HG02763 (cell line): ENCODE data around the gene GBP1.
"Not testable (repeated sequence)": the region's sequence is repeated elsewhere in the genome, so short reads cannot be mapped to it uniquely, and the experiment has no call there.

ENCODE experiments used
- ATAC-seq: cut with Tn5 transposase; IDR thresholded peaks from one replicate; pipeline ENCODE4 v1.9.1; 2021; ENCODE audit warnings: mild to moderate bottlenecking, moderate library complexity; ENCODE audit not compliant: unreplicated experiment

GBP1 gene

DNA sequence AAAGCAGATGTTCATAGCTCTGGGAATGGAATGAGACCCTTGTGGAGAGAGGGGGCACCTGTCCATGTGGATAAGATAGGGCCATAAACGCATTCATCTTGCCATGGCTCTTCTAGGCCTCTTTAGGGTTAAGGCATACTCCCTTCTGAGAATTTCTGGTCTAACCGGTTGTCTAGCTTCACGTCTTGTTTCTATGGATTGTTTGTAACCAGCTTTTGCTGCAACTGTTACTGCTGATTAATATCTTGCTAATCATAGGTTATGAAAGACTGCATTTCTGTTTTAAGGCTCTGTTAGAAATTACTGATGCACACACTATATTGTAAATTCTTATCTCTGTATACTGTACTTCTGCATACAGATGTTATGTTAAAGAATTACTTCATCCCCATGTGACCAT, 46.7 kb downstream of the GBP1 start:
- ATAC-seq = not testable (repeated sequence)

DNA sequence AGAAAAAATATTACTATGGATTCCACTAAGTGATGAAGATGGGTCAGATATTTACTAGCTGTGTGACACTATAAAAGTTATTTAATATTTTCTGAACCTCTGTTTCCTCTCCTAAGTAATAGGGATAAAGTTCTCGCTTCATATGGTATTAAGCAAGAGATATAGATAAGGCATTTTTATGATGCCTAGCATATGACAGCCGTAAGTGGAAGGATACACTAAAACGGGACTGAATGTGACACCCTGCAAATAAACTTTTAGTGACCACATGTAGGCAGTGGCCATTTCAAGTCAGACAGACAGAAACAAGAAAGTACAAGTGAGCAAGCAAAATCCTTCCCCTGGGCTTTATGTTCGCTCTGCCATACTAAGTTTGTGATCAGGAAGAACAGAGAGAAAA, 56.5 kb downstream of the GBP1 start:
- ATAC-seq = no peak

DNA sequence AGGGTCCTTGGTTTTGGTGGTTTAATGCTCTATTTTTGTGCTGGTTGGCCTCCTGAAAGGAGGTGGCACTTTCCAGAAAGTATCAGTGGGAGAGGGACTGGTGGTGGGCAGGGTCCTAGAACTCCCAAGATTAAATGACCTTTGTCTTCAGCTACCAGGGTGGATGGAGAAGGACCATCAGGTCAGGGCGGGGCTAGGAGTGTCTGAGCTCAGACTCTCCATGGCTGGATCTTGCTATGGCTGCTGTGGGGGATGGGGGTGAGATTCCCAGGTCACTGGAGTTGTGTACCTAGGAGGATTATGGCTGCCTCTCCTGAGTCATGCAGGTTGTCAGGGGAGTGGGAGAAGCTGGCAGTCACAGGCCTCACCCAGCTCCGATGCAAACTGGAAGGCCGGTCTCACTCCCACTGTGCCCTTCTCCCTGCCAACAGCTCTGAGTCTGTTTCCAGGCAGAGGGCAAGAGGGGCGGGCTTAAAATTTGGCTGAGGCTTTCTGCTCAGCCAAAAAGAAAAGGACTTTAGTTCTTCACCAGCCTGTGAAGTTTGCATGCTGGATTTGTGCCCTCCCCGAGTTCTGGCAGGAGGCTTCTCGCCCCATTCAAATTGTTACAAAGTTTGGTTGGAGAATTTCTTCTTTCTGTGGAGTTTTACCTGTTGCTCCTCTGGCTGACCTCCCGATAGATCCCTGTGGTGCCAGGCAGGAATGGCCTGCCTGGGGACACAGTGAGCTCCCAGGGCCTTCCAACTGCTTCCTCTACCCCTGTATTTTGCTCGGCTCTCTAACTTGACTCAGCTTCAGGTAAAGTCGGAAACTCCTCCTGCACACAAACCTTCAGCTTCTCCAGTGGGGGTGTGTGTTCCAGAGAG, 59.5 kb downstream of the GBP1 start:
- no peak for ATAC-seq
